ENCODE measurements around the gene ASIC2.

The ASIC2 gene

GRCh38 chr17:33116021-33116551 is 177.0 kb downstream of the ASIC2 start:
- DNase-seq (ENCODE audit: low read depth in 2 of 3, low spot score in 2 of 3) = no peak

DNA sequence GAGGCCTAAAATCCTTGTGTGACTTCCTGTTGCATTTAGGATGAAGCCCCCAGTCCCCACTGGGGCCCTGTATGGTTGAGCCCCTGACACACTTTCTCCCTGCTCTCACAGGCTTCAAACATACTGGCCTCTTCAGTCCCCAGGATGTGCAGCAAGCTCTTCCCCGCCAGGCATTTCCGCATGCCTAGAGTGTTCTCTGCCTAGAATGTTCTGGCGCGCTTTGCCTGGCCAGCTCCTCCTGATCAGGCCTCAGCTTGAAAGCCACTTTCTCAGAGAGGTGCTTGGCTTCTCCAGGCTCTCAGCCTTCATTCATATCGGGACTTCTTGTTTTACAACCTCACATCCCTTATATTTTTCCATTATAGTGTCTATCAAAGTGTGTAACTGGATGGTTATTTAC is 177.7 kb downstream of the ASIC2 start:
- DNase-seq (ENCODE audit: low read depth in 2 of 3, low spot score in 2 of 3) = no peak

- DNase-seq (ENCODE audit: low read depth in 2 of 3, low spot score in 2 of 3) = no peak
Observed at GRCh38 chr17:33113991-33114370, 179.1 kb downstream of the ASIC2 start.

GRCh38 chr17:33113276-33113990 is 179.7 kb downstream of the ASIC2 start:
- DNase-seq (ENCODE audit: low read depth in 2 of 3, low spot score in 2 of 3) = no peak

- no peak for DNase-seq (ENCODE audit: low read depth in 2 of 3, low spot score in 2 of 3)
Observed at GRCh38 chr17:33112763-33113162, 180.3 kb downstream of the ASIC2 start.

DNA sequence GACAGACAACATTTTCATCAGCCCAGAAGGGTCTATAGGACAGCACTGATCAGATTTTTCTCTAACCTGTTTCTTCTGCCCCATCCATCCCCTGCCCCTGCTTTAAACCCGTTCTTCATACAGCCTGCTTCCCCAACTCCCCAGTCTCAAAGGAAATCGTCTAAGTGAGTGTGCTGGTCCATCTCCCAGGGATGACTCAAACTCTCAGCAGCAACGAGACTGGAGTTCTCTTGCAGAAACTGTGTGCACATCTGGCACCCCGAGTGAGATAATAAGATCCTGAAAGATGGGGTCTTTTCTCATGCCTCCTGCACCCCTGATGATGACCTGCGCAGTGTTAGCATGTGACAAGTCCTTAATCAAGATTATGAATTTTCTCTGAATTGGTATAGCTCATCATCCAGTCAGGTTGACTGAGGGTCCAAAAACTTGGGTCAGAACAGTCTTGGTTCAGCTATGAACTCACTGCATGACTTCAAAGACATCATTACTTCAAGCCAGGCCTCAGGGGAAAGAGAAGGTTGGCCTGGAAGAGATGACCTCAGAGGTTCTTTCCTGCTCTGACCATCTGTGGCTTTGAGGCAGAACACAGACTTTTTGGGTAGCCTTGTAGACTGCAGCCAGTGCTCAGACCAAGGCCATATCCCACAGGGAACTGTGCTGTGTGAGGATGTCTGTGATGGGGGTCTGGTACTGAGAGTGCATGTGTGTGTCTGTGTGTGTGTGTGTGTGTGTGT is 183.6 kb downstream of the ASIC2 start:
- DNase-seq (ENCODE audit: low read depth in 2 of 3, low spot score in 2 of 3) = no peak

- no peak for DNase-seq (ENCODE audit: low read depth in 2 of 3, low spot score in 2 of 3)
Observed at GRCh38 chr17:33106525-33107165, 186.4 kb downstream of the ASIC2 start.

- DNase-seq (ENCODE audit: low read depth in 2 of 3, low spot score in 2 of 3) = no peak
Observed at GRCh38 chr17:33105911-33106310, 187.2 kb downstream of the ASIC2 start.

GRCh38 chr17:33099906-33100305 is 193.2 kb downstream of the ASIC2 start:
- DNase-seq (ENCODE audit: low read depth in 2 of 3, low spot score in 2 of 3) = no peak

- DNase-seq (ENCODE audit: low read depth in 2 of 3, low spot score in 2 of 3) = no peak
Observed at GRCh38 chr17:33099252-33099651, 193.8 kb downstream of the ASIC2 start.

GRCh38 chr17:33097411-33097810 is 195.7 kb downstream of the ASIC2 start:
- DNase-seq (ENCODE audit: low read depth in 2 of 3, low spot score in 2 of 3) = no peak

- DNase-seq (ENCODE audit: low read depth in 2 of 3, low spot score in 2 of 3) = no peak
Observed at GRCh38 chr17:33096161-33096560, 196.9 kb downstream of the ASIC2 start.

DNA sequence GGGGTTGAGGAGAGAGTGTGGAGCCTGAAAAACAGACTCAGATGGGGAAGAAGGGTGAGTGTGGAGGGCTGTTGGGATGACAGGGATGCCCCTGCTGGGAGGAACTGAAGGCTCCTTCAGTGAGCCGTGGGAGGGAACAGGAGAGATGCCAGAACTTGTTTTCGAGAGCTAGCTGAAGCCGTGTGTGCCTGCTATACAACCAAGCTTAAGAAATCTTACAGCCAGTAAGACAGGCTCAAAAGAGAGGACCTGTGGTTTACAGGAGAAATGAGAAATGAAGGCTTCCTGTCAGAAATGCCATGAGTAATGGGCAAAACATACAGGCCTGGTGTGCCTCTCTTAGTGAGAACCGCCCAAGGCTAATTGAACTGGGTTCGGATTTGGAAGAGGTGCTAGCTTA is 201.8 kb downstream of the ASIC2 start:
- DNase-seq (ENCODE audit: low read depth in 2 of 3, low spot score in 2 of 3) = no peak

- no peak for DNase-seq (ENCODE audit: low read depth in 2 of 3, low spot score in 2 of 3)
Observed at GRCh38 chr17:33090806-33091205, 202.3 kb downstream of the ASIC2 start.

DNA sequence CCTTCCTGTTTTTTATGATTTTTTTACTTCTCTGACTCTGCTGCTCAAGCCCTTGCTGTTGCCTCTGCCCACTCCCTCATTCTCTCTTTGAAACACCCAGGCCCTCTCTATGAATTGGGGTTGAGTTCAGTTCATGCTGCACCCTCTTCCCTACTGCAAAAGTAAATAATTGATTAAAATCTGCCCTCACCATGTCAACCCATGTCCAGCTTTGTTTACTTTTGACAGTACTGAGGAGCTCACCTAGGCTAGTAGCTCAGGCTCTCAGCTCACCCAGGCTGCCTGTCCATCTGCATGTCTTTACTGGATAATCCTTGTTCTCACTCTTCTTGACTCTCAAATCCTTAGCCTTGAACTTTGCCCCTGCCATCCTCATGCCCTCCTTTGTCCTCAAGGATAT is 206.2 kb downstream of the ASIC2 start:
- no peak for DNase-seq (ENCODE audit: low read depth in 2 of 3, low spot score in 2 of 3)

GRCh38 chr17:33086041-33086440 is 207.1 kb downstream of the ASIC2 start:
- no peak for DNase-seq (ENCODE audit: low read depth in 2 of 3, low spot score in 2 of 3)

DNA sequence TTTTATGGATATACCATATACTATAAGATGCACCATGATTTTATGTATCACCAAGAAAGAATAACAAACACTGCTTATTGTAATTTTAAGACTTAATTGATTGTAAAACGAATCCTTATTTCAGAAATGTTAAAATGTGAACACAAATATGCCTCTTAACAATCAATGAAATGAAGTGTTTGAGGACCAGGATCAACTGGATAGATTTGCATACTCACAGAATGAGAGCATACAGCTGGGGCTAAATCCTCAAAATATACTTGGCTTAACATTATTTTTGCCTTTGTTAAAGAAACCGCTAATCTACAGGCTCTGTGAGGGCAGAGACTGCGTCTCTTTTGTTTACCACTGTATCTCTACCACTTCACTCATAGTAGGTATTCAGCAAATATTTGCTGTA is 207.8 kb downstream of the ASIC2 start:
- no peak for DNase-seq (ENCODE audit: low read depth in 2 of 3, low spot score in 2 of 3)

- no peak for DNase-seq (ENCODE audit: low read depth in 2 of 3, low spot score in 2 of 3)
Observed at GRCh38 chr17:33084755-33085154, 208.3 kb downstream of the ASIC2 start.

GRCh38 chr17:33082529-33083173 is 210.4 kb downstream of the ASIC2 start:
- no peak for DNase-seq (ENCODE audit: low read depth in 2 of 3, low spot score in 2 of 3)

DNA sequence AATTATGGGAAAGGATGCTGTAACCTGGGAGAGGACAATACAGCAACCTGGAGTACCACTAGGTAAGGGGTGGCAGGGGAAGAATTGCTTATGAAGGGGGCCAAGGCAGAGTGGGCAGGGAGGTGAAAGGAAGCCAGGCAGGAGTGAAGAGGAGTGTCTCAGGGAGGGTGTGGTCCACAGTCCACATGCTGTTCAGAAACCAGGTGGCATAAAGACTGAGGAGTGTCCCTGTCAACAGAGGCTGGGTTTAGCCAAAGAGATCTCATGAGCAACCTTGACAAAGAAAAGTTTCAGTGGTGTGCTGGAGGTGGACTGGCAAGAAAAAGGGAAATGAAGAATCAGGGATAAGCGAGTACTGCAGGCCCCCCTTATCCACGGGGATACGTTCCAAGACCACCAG is 213.0 kb downstream of the ASIC2 start:
- no peak for DNase-seq (ENCODE audit: low read depth in 2 of 3, low spot score in 2 of 3)

GRCh38 chr17:33079201-33079600 is 213.9 kb downstream of the ASIC2 start:
- no peak for DNase-seq (ENCODE audit: low read depth in 2 of 3, low spot score in 2 of 3)

DNA sequence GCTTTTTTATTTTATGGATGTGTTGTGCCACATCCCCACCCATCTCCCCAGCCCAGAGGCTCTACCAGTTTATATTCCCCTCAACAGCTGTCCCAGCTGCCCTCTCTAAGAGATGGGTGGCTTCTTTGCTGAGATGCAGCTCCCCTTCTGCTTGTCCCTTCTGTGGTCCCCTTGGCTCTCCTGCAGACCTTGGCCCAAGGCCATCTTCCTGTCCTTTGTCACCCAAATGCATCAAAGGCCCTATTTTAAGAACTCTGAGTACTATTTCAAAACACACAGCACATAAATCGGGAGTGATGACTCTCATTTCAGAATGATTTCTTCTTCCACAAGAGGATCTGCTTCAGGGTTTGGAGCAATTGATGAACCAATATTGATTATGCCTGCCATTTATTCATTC is 216.1 kb downstream of the ASIC2 start:
- no peak for DNase-seq (ENCODE audit: low read depth in 2 of 3, low spot score in 2 of 3)
